Activated CD8-positive, alpha-beta memory T cell treated with anti-CD3 and anti-CD28 coated beads, Interleukin-2, amount 50 U/mL, for 48 hours (primary cell): ENCODE results near the gene OR4A16.

Experiments
- DNase-seq: peaks from one replicate; pipeline ENCODE4 v3.0.0-alpha.2; 2020

The OR4A16 gene, protein sequence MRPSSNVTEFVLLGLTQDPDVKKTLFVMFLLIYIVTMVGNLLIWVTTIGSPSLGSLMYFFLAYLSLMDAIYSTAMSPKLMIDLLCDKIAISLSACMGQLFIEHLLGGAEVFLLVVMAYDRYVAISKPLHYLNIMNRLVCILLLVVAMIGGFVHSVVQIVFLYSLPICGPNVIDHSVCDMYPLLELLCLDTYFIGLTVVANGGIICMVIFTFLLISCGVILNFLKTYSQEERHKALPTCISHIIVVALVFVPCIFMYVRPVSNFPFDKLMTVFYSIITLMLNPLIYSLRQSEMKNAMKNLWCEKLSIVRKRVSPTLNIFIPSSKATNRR

GRCh38 chr11:55342901-55343300 is at the start of gene OR4A16:
OR4A16 (plus strand) TSS chr11:55343201; CDS start chr11:55343201, 0 bp downstream.
- DNase-seq = no peak

GRCh38 chr11:55324500-55324899 is 18.5 kb upstream of the OR4A16 start:
- DNase-seq = no peak

DNA sequence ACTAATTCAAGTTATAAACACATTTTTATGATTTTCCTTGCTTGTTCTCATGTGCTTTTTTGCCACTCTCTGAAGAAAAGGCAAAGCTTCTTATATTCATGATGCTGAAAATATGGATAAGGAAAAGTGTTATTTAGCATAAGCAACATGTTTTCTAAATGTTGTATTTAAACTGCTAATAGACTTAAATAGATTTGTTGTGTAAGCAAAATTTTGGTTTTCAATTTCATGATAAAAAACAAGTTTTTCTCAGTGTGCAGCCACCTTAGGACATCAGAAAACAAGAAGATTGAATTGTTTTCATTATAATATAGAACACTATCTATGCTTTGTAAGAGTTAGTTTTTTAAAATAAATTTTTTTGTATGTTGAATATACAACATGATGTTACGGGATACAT is 2.3 kb downstream of the OR4A16 start:
- DNase-seq = no peak

GRCh38 chr11:55349032-55349431 is 6.0 kb downstream of the OR4A16 start:
- no peak for DNase-seq

- DNase-seq = no peak
These were observed 14.7 kb downstream of the OR4A16 start for GRCh38 chr11:55357560-55358184.

DNA sequence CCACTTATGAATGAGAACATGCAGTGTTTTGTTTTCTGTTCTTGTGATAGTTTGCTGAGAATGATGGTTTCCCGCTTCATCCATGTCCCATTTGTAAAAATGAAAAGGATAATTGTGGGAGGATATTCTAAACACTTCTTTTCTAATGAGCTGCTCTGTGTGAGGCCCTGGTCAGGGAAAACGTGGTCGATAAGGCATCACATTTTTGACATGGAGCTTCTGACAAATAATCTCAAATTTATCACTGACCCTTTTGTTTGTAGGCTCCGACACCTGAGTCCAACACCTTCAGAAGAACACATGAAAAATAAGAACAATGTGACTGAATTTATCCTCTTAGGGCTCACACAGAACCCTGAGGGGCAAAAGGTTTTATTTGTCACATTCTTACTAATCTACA is 24.7 kb downstream of the OR4A16 start, which contains the start of gene OR4A15:
Gene OR4A15 (plus strand): TSS at position 301 of the 400 bp plus-strand sequence. CDS start 0 bp downstream, at position 301.
- no peak for DNase-seq
